Kidney tubule cell (primary cell): ENCODE data around the gene EPB41L2.

Experiments
- DNase-seq: peaks from one replicate; pipeline ENCODE4 v3.0.0-alpha.2; 2018; ENCODE audit warnings: low spot score

Gene EPB41L2

DNA sequence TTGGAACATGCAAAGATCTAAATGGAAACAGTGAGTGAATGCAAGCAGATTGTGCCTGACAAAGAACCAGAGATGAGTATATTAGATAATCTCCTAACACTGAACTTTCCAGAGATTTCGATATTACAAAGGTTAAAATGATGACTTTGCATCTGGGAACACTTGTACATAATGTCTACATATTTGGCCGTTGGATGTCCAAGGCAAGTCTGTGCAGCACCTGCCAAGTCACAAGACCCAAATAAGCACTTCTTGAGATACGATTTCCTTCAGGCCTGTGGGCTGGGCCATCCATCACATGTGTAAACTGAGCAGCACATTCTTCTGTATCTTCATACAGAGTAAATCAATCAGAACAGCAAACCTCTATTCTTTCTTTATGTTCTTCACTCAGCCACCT, 268.3 kb downstream of the EPB41L2 start:
- DNase-seq: no peak

DNA sequence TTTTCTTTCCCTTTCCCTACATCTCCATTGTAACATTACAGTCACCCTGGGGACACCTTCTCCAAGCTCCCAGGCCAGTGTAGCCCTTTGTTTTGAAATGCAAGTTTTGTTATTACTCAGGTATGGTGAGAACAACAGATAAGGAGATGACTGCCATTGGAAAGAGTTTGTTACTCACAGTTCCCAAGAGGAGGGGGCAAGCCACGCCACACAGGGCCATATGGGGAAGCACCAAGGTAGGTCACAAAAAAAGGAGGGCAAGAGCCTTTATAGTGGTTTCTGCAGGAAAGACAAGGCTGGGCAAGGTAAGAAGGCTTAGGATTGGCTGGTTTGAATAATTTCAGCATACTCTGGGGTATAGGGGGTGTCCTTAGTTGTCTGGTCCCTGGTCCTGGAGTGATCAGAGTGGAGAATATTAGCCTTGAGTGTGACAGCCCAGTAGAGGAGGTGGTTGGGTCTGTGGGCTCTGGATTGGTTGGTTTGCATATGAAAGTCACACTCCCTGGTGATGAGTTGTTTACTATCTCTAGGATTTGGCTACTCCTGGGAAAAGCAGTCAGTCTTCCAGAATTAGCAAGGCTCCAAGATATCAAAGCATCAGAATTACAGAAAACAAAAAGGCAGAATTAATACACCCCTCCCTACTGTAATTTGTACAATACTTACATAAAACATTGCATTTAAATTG, 268.9 kb downstream of the EPB41L2 start:
- no peak for DNase-seq
